Measurements from ENCODE around the gene REN.

Gene REN

GRCh38 chr1:204106825-204107224 is 59.3 kb downstream of the REN start:
- DNase-seq: no peak

GRCh38 chr1:204105131-204105515 is 61.0 kb downstream of the REN start:
- no peak for DNase-seq

Measured in NCI-H446 (cell line).